Upper lobe of left lung (tissue), 6 donors: ENCODE results near the gene GALNT2. TPM values are rescaled to one million over a fixed set of nuclear protein-coding genes. Genes with fewer than 3 reads are reported as not detected.

ENCODE experiments used
- ATAC-seq, 2 donors: fragments of 200-7000 bp; cut with Tn5 transposase; one replicate each; pipeline ENCODE4 v1.9.1; 2022; ENCODE audit warnings: mild to moderate bottlenecking in 2 of 2, moderate library complexity in 2 of 2; ENCODE audit not compliant: low FRiP score in 2 of 2
- DNase-seq, 2 donors: peaks; one replicate each; pipeline ENCODE4 v3.0.0-alpha.2; 2019 to 2020
- H3K27ac ChIP-seq, 4 donors: fragments of 200-600 bp; sonication (generic); one replicate each; pipeline ENCODE4 v1.5.1; 2016 to 2019
- H3K27me3 ChIP-seq, 4 donors: fragments of 200-600 bp; sonication (generic); one replicate each; pipeline ENCODE4 v1.5.1; 2017 to 2019
- H3K36me3 ChIP-seq, 4 donors: fragments of 200-600 bp; sonication (generic); one replicate each; pipeline ENCODE4 v1.5.1; 2016 to 2019
- H3K4me1 ChIP-seq, 4 donors: fragments of 200-600 bp; sonication (generic); one replicate each; pipeline ENCODE4 v1.5.1; 2018 to 2019
- H3K4me3 ChIP-seq, 4 donors: fragments of 200-600 bp; sonication (generic); one replicate each; pipeline ENCODE4 v1.5.1; 2017 to 2019; ENCODE audit warnings: mild to moderate bottlenecking in 2 of 4, moderate library complexity in 1 of 4
- H3K9me3 ChIP-seq, 4 donors: fragments of 200-600 bp; sonication (generic); one replicate each; pipeline ENCODE4 v1.5.1; 2018 to 2019
- EP300 ChIP-seq, 4 donors: sonication (generic); formaldehyde crosslinking; IDR thresholded peaks; one replicate each; pipeline ENCODE4 v1.5.1; 2017; ENCODE audit warnings: antibody characterized with exemption in 4 of 4, control low read depth in 2 of 4
- POLR2A ChIP-seq, 4 donors: fragments of 450-650 bp; IDR thresholded peaks; one replicate each; pipeline ENCODE4 v1.5.1; 2016 to 2017; ENCODE audit warnings: antibody characterized with exemption in 4 of 4, mild to moderate bottlenecking in 2 of 4
- POLR2AphosphoS5 ChIP-seq, 2 donors: sonication (generic); formaldehyde crosslinking; IDR thresholded peaks; one replicate each; pipeline ENCODE4 v1.5.1; 2017; ENCODE audit warnings: antibody characterized with exemption in 2 of 2
- WGBS, 2 donors: methylation state at CpG; one replicate each; pipeline ENCODE4 v1.1.5; 2017 to 2018; 5-methylcytosine and 5-hydroxymethylcytosine counted together
- total RNA-seq, 6 donors: library from RNA; depleted of rRNA in 4 of 6; stranded (reverse); fragments of >200 nt in 4 of 6; gene quantifications; one replicate each; pipeline versions ENCODE4 v1.1.0 to v1.2.1, GENCODE V29; 2016 to 2021
- TF ChIP-seq, protein P1 (sequence below), 6 experiments: fragments of 450-650 bp in 4 of 6; fragments of 200-600 bp in 2 of 6; sonication (generic) in 2 of 6; IDR thresholded peaks; one replicate each; pipeline ENCODE4 v1.5.1; 2016 to 2019; ENCODE audit warnings: antibody characterized with exemption in 6 of 6
- donor health status: DM: no; HTN: no; CAD: no; lungs with moderate emphysema.
- donor health status: DM: no; HTN: yes; CAD: no; lungs with severe emphysema.

The GALNT2 gene
- total RNA-seq, 6 donors from 2014 or later: 51.3 to 62.3 (median 56.2) TPM

GRCh38 chr1:230169454-230170152, 102.6 kb downstream of the GALNT2 start:
- H3K4me1 ChIP-seq: peaks cover 0 to 13% (median 7%) of the 10 kb centered on the region in 4 donors
- H3K4me3 ChIP-seq: peak overlapping the region in 1 of 4 donors; percentile 5
- no peaks in the 10 kb centered on the region for H3K9me3 ChIP-seq
- ATAC-seq: no peak
- no peaks in the 10 kb centered on the region for H3K36me3 ChIP-seq
- no peak for TF ChIP-seq POLR2A (IDR thresholded peaks at IDR 0.05)
- no peak for TF ChIP-seq EP300 (IDR thresholded peaks at IDR 0.05)
- TF ChIP-seq POLR2AphosphoS5 (IDR thresholded peaks at IDR 0.05): no peak
- no peak for DNase-seq
- 71 to 75% methylated on average over 8 of the region's 8 CpGs for WGBS, 2 donors
- H3K27ac ChIP-seq: peak overlapping the region in 1 of 4 donors; percentile 24
- no peaks in the 10 kb centered on the region for H3K27me3 ChIP-seq

DNA sequence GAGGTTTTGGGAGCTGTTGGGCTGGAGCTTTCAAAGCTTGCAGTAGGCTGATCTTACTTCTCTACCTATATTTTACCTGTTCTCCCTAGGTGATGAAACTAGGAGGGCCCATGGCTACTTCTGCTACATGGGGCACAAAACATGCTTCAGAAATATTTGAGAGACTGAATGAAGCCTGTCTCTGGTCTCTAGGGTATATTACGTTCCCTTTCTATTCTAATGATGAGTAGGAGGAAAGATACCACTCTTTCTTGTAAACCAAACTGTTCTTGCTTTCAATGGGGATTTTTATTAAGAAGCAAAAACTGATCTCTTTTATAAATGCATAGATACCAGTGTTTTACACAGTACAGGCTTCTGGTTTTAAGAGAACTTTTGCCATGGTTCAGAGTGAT, 103.1 kb downstream of the GALNT2 start:
- peaks cover 0 to 14% (median 8%) of the 10 kb centered on the region in 4 donors for H3K4me1 ChIP-seq
- DNase-seq (no peak), ATAC-seq (no peak)
- H3K9me3 ChIP-seq: no peaks in the 10 kb centered on the region
- H3K36me3 ChIP-seq: no peaks in the 10 kb centered on the region
- H3K4me3 ChIP-seq: no peak overlapping the region
- H3K27me3 ChIP-seq: no peaks in the 10 kb centered on the region
- 78 to 82% methylated on average over 1 of the region's 1 CpG for WGBS, 2 donors
- no peak for TF ChIP-seq POLR2A (IDR thresholded peaks at IDR 0.05)
- TF ChIP-seq, protein P1, sequence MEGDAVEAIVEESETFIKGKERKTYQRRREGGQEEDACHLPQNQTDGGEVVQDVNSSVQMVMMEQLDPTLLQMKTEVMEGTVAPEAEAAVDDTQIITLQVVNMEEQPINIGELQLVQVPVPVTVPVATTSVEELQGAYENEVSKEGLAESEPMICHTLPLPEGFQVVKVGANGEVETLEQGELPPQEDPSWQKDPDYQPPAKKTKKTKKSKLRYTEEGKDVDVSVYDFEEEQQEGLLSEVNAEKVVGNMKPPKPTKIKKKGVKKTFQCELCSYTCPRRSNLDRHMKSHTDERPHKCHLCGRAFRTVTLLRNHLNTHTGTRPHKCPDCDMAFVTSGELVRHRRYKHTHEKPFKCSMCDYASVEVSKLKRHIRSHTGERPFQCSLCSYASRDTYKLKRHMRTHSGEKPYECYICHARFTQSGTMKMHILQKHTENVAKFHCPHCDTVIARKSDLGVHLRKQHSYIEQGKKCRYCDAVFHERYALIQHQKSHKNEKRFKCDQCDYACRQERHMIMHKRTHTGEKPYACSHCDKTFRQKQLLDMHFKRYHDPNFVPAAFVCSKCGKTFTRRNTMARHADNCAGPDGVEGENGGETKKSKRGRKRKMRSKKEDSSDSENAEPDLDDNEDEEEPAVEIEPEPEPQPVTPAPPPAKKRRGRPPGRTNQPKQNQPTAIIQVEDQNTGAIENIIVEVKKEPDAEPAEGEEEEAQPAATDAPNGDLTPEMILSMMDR (IDR thresholded peaks at IDR 0.05): no peak
- TF ChIP-seq POLR2AphosphoS5 (IDR thresholded peaks at IDR 0.05): no peak
- TF ChIP-seq EP300 (IDR thresholded peaks at IDR 0.05): no peak
- H3K27ac ChIP-seq: peak overlapping the region in 1 of 4 donors; percentile 24

- peaks cover 0 to 15% (median 8%) of the 10 kb centered on the region in 4 donors for H3K4me1 ChIP-seq
- TF ChIP-seq EP300 (IDR thresholded peaks at IDR 0.05) (no peak), POLR2A (IDR thresholded peaks at IDR 0.05) (no peak), POLR2AphosphoS5 (IDR thresholded peaks at IDR 0.05) (no peak)
- TF ChIP-seq, protein P1 (IDR thresholded peaks at IDR 0.05): no peak
- H3K36me3 ChIP-seq: no peaks in the 10 kb centered on the region
- H3K4me3 ChIP-seq: no peak overlapping the region
- H3K27ac ChIP-seq: no peak overlapping the region
- H3K27me3 ChIP-seq: no peaks in the 10 kb centered on the region
- 90 to 97% methylated on average over 2 of the region's 2 CpGs for WGBS, 2 donors
- ATAC-seq (no peak), DNase-seq (no peak)
- no peaks in the 10 kb centered on the region for H3K9me3 ChIP-seq
Observed at GRCh38 chr1:230170622-230171021, 103.6 kb downstream of the GALNT2 start.

- Histone ChIP-seq H3K36me3 (no peaks in the 10 kb centered on the region), H3K9me3 (no peaks in the 10 kb centered on the region), H3K27me3 (no peaks in the 10 kb centered on the region), H3K4me3 (no peak overlapping the region), H3K27ac (no peak overlapping the region), H3K4me1 (peaks cover 0 to 15% (median 8%) of the 10 kb centered on the region in 4 donors)
- WGBS, 2 donors: 82 to 84% methylated on average over 5 of the region's 5 CpGs
- TF ChIP-seq POLR2AphosphoS5 (IDR thresholded peaks at IDR 0.05) (no peak), EP300 (IDR thresholded peaks at IDR 0.05) (no peak), POLR2A (IDR thresholded peaks at IDR 0.05) (no peak)
- TF ChIP-seq, protein P1 (IDR thresholded peaks at IDR 0.05): no peak
- no peak for DNase-seq
- ATAC-seq: no peak
Observed at GRCh38 chr1:230171356-230172015, 104.4 kb downstream of the GALNT2 start.

DNA sequence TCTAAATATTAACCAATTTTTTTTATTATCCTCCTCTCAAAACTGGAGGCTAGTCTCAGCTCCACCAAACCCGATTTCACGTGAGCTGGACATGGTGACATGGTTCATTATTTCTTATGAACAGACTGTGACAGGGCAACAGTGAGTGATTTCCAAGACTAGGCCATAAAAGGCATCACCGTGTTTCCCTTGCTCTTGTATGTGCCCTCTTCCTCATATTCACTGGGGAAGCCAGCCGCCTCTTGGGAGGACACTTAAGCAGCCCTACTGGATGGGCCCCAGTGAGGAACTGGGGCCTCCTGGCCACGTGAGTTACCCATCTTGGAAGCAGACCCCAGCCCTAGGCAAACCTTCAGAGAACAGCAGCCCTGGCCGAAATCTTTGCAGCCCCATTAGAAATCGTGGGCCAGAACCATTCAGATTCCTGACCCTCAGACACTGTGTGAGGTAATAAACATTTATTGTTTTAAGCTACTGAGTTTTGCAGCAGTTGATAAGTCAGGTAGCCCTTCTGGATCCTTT, 105.0 kb downstream of the GALNT2 start:
- DNase-seq (no peak), ATAC-seq (no peak)
- no peak overlapping the region for H3K4me3 ChIP-seq
- peaks cover 0 to 15% (median 8%) of the 10 kb centered on the region in 4 donors for H3K4me1 ChIP-seq
- H3K27ac ChIP-seq: no peak overlapping the region
- no peaks in the 10 kb centered on the region for H3K9me3 ChIP-seq
- TF ChIP-seq, protein P1 (IDR thresholded peaks at IDR 0.05): no peak
- TF ChIP-seq POLR2AphosphoS5 (IDR thresholded peaks at IDR 0.05): no peak
- no peak for TF ChIP-seq POLR2A (IDR thresholded peaks at IDR 0.05)
- TF ChIP-seq EP300 (IDR thresholded peaks at IDR 0.05): no peak
- no peaks in the 10 kb centered on the region for H3K36me3 ChIP-seq
- no peaks in the 10 kb centered on the region for H3K27me3 ChIP-seq
- 88 to 93% methylated on average over 7 of the region's 7 CpGs for WGBS, 2 donors
